ENCODE results near the gene SEC14L5. TPM values are rescaled to one million over a fixed set of nuclear protein-coding genes. Genes with fewer than 3 reads are reported as not detected.

The SEC14L5 gene
- total RNA-seq, 2 experiments from 2014 or later: 0.07 TPM; not detected in 1

DNA sequence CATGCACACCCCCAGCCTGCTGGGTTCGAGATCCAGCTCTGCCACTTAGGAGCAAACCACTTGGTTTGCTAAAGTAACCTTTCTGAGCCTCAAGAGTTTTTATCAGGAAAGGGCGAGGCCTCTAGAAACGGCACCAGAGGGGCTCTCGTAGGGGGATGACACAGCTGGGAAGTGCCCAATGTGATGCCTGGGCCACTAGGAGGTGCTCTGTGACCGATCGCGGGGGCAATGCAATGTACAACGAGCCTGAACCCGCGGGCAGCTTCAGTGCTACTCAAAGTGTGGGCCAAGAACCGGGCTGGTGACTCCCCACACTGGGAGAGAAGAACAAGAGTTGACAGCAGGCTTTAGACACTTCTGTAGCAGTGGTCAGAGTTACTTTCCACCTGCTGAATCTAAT is 98.2 kb downstream of the SEC14L5 start:
- POLR2A ChIA-PET: interaction anchor here (0.6 to 1.2 kb wide), 2 partner anchors 22 to 220 kb away, joined by 4 to 6 read pairs; partner anchors contain the start of gene NAGPA
- Mint-ChIP-seq H3K4me1 (ENCODE audit: low read depth) (peaks cover 4% of the 10 kb centered on the region), H3K9me3 (no peaks in the 10 kb centered on the region), H3K27me3 (no peaks in the 10 kb centered on the region), H3K27ac (no peak overlapping the region), H3K36me3 (ENCODE audit: low read depth) (no peaks in the 10 kb centered on the region), H3K4me3 (no peak overlapping the region)
- ATAC-seq (peak; percentile 98), DNase-seq (peak; percentile 72)
- intact Hi-C loops (cut with micrococcal nuclease): no loop called here
- TF ChIP-seq, protein P1, sequence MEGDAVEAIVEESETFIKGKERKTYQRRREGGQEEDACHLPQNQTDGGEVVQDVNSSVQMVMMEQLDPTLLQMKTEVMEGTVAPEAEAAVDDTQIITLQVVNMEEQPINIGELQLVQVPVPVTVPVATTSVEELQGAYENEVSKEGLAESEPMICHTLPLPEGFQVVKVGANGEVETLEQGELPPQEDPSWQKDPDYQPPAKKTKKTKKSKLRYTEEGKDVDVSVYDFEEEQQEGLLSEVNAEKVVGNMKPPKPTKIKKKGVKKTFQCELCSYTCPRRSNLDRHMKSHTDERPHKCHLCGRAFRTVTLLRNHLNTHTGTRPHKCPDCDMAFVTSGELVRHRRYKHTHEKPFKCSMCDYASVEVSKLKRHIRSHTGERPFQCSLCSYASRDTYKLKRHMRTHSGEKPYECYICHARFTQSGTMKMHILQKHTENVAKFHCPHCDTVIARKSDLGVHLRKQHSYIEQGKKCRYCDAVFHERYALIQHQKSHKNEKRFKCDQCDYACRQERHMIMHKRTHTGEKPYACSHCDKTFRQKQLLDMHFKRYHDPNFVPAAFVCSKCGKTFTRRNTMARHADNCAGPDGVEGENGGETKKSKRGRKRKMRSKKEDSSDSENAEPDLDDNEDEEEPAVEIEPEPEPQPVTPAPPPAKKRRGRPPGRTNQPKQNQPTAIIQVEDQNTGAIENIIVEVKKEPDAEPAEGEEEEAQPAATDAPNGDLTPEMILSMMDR (IDR thresholded peaks at IDR 0.05): peak; percentile 65
- CTCF ChIA-PET: interaction anchor here (0.6 to 2.3 kb wide), 14 partner anchors 9 to 39 kb away, joined by 3 to 11 read pairs (median 4); partner anchors contain the start of genes ALG1, C16orf89 and NAGPA

DNA sequence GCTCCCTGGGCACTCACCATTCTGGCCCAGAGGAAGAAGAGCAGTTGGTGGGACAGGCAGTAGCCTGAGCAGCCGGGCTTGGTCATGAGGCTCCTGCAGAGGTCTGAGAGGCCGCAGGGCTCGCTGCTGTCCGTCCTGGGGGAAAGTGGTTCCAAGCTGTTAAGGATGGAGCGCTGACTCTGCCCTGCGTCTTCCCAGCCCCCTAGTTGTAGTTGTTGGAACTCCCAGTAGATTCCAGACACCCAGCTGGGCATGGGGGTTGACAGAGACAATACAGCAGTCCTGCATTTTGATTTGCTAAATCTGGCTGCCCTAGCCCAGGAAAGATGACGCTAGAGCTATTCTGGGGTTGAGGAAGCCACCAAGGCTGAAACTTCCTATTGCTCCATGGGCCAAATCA is 100.3 kb downstream of the SEC14L5 start:
- no peak overlapping the region for H3K27ac Mint-ChIP-seq
- ChIA-PET CTCF (no interaction called here), POLR2A (no interaction called here)
- no peaks in the 10 kb centered on the region for H3K36me3 Mint-ChIP-seq (ENCODE audit: low read depth)
- no peak for ATAC-seq
- H3K27me3 Mint-ChIP-seq: no peaks in the 10 kb centered on the region
- TF ChIP-seq, protein P1 (IDR thresholded peaks at IDR 0.05): no peak
- DNase-seq: no peak
- intact Hi-C loops (cut with micrococcal nuclease): no loop called here
- no peaks in the 10 kb centered on the region for H3K9me3 Mint-ChIP-seq
- H3K4me3 Mint-ChIP-seq: no peak overlapping the region
- H3K4me1 Mint-ChIP-seq (ENCODE audit: low read depth): peaks cover 4% of the 10 kb centered on the region

DNA sequence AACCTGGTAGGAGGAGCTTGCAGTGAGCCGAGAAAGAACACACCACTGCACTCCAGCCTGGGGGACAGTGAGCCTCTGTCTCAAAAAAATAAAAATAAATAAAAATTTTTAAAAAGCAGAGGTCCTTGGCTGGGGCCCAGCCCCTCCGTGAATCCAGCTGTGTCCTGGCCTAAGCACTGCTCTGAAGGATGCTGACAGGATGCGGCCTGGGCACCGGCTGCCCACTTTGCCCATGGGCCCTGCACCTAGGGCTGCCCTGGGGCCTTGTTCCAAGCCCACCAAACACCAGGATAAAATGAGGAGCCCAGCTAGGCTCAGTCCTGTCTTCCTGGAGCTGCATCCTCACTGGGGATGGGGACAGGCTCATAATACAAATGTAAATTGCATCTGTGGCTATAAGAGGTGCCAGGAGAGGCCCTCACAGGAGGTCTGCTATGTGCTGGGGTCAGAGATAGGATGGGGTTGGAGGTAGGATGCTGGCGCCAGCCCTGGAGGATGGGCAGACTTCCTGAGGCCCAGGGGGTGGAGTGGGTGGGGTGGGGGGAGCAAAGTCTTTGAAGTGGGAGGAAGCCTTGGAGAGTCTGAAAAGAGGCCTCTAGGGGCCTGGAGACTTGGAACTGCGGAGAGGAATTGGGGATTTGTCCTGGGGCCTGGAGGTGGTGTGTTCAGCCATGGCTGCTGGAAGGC is 101.4 kb downstream of the SEC14L5 start:
- ATAC-seq (no peak), DNase-seq (no peak)
- TF ChIP-seq, protein P1 (IDR thresholded peaks at IDR 0.05): no peak
- H3K4me3 Mint-ChIP-seq: no peak overlapping the region
- ChIA-PET POLR2A (no interaction called here), CTCF (interaction anchor here (1.1 kb wide), 1 partner anchor 25 kb away, joined by 3 read pairs; no protein-coding TSS in a partner anchor)
- H3K36me3 Mint-ChIP-seq (ENCODE audit: low read depth): no peaks in the 10 kb centered on the region
- intact Hi-C loops (cut with micrococcal nuclease): no loop called here
- H3K9me3 Mint-ChIP-seq: no peaks in the 10 kb centered on the region
- H3K27ac Mint-ChIP-seq: no peak overlapping the region
- no peaks in the 10 kb centered on the region for H3K27me3 Mint-ChIP-seq
- peaks cover 4% of the 10 kb centered on the region for H3K4me1 Mint-ChIP-seq (ENCODE audit: low read depth)

DNA sequence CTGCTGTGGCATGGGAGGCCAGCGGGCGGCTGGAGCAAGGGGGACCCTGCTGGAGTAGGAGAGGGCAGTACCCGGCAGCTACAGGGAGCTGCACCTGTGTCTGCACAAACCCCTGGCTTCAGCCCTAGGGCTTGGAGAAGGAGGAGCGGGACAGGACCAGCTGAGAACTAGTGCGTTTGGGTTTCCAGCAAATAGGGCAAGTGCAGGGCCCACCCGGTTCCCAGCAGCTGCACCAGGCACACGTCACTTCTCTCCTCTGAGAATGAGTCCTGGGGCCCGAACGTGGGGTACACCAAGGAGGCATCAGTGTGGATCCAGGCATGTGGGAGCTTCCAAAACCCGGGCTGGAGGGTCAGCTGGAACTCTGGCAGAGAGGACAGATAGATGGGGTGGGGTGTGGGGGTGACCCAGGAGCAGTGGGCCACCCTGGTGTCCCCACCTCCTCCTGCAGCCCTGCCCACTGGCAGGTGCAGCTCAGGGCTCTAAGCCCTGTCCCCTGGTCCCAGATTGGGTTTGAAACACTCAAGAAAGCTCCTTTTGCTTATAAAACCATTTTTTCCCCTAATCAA is 102.0 kb downstream of the SEC14L5 start:
- ATAC-seq (no peak), DNase-seq (no peak)
- no peak overlapping the region for H3K27ac Mint-ChIP-seq
- intact Hi-C loops (cut with micrococcal nuclease): no loop called here
- ChIA-PET CTCF (no interaction called here), POLR2A (no interaction called here)
- no peaks in the 10 kb centered on the region for H3K27me3 Mint-ChIP-seq
- H3K4me3 Mint-ChIP-seq: no peak overlapping the region
- peaks cover 4% of the 10 kb centered on the region for H3K4me1 Mint-ChIP-seq (ENCODE audit: low read depth)
- no peaks in the 10 kb centered on the region for H3K36me3 Mint-ChIP-seq (ENCODE audit: low read depth)
- TF ChIP-seq, protein P1 (IDR thresholded peaks at IDR 0.05): no peak
- no peaks in the 10 kb centered on the region for H3K9me3 Mint-ChIP-seq

DNA sequence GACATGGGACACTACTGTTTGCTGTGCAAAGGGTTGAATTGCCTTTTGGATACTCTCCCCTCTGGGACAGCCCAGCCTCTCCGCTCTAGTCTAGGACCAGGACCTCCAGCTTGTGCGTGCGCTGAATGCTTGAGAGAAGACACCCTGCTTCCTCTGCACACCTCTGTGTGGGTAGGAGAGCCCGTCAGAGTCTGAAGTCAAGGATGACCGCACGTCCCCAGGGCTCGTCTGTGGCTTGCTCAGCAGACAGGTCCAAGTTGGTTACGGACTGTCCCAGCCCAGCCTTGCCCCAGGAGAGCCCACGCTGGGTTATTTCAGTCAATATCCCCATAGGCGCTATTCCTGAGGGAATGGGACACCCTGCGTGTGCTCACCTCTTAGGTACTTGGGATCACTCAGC is 103.9 kb downstream of the SEC14L5 start:
- H3K36me3 Mint-ChIP-seq (ENCODE audit: low read depth): no peaks in the 10 kb centered on the region
- no peak overlapping the region for H3K4me3 Mint-ChIP-seq
- H3K27ac Mint-ChIP-seq: no peak overlapping the region
- DNase-seq (no peak), ATAC-seq (no peak)
- intact Hi-C loops (cut with micrococcal nuclease): no loop called here
- POLR2A ChIA-PET: no interaction called here
- no peaks in the 10 kb centered on the region for H3K4me1 Mint-ChIP-seq (ENCODE audit: low read depth)
- H3K27me3 Mint-ChIP-seq: no peaks in the 10 kb centered on the region
- CTCF ChIA-PET: no interaction called here
- no peaks in the 10 kb centered on the region for H3K9me3 Mint-ChIP-seq
- TF ChIP-seq, protein P1 (IDR thresholded peaks at IDR 0.05): no peak

Measured in activated CD8-positive, alpha-beta T cell treated with anti-CD3 and anti-CD28 coated beads for 36 hours (primary cell).